ENCODE results near the gene HTR3A.
A peak's percentile ranks its signal among the peaks of the same experiment; 100 is the strongest.
"Not testable (repeated sequence)": the region's sequence is repeated elsewhere in the genome, so short reads cannot be mapped to it uniquely, and the experiment has no call there.

Gene HTR3A

GRCh38 chr11:113974741-113975470 is at the start of gene HTR3A:
Gene HTR3A (plus strand): TSS chr11:113975108. CDS start chr11:113975326, 218 bp downstream.
- no peak within 1 kb of the TSS for H3K4me3 ChIP-seq
- no peaks in the 10 kb centered on the region for H3K9me3 ChIP-seq
- peak in 1 of 2 donors; percentile 34 for DNase-seq
- peaks cover 0 to 6% (median 3%) of the 10 kb centered on the region in 4 donors for H3K4me1 ChIP-seq
- intact Hi-C loops (cut with DNase I; ENCODE audit: low total_unique reads), result no loop called here
- H3K27me3 ChIP-seq, result peaks cover 0 to 55% of the 10 kb centered on the region in 2 donors
- no peak for TF ChIP-seq CTCF (IDR thresholded peaks at IDR 0.05)
- no peak within 1 kb of the TSS for H3K27ac ChIP-seq
- H3K36me3 ChIP-seq, result no peaks in the 10 kb centered on the region

- intact Hi-C loops (cut with DNase I; ENCODE audit: low total_unique reads), result no loop called here
- no peak for DNase-seq
- no peaks in the 10 kb centered on the region for H3K4me1 ChIP-seq
- H3K27ac ChIP-seq, result no peak overlapping the region
- H3K27me3 ChIP-seq, result peaks cover 0 to 7% of the 10 kb centered on the region in 2 donors
- H3K4me3 ChIP-seq, result no peak overlapping the region
- no peaks in the 10 kb centered on the region for H3K9me3 ChIP-seq
- H3K36me3 ChIP-seq, result no peaks in the 10 kb centered on the region
- TF ChIP-seq CTCF (IDR thresholded peaks at IDR 0.05), result no peak
Measured at GRCh38 chr11:113926273-113927197, 48.4 kb upstream of the HTR3A start.

DNA sequence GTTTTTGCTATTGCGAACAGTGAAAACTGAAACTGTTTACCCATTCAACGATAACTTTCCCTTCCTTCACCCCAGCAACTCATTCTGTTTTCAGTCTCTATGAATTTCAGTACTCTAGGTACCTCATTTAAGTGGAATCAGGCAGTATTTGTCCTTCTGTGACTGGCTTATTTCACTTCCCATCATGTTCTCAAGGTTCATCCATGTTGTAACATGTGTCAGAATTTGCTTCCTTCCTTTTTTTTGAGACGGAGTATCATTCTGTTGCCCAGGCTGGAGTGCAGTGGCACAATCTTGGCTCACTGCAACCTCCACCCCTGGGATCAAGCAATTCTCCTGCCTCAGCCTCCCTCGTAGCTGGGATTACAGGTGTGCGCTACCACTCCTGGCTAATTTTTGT is 46.6 kb upstream of the HTR3A start:
- intact Hi-C loops (cut with DNase I; ENCODE audit: low total_unique reads), result no loop called here
- Histone ChIP-seq H3K9me3 (no peaks in the 10 kb centered on the region), H3K4me3 (no peak overlapping the region), H3K4me1 (no peaks in the 10 kb centered on the region), H3K27me3 (peaks cover 0 to 2% of the 10 kb centered on the region in 2 donors), H3K27ac (no peak overlapping the region), H3K36me3 (no peaks in the 10 kb centered on the region)
- TF ChIP-seq CTCF (IDR thresholded peaks at IDR 0.05), result no peak
- no peak for DNase-seq

DNA sequence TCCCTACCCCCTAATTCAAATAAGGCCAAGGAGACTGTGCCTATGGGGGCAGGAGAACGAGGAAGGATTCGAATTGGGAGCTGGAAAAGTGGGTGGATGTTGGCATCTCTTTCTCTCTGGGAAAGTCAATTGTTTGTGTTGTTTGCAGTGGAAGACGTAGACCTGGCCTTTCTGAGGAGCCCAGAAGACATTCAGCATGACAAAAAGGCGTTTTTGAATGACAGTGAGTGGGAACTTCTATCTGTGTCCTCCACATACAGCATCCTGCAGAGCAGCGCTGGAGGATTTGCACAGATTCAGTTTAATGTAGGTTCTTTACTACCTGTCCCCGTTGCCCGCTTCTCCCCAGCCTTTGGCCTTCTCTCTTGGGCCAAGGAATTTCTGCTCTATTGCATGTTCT is 42.1 kb upstream of the HTR3A start:
- intact Hi-C loops (cut with DNase I; ENCODE audit: low total_unique reads), result no loop called here

DNA sequence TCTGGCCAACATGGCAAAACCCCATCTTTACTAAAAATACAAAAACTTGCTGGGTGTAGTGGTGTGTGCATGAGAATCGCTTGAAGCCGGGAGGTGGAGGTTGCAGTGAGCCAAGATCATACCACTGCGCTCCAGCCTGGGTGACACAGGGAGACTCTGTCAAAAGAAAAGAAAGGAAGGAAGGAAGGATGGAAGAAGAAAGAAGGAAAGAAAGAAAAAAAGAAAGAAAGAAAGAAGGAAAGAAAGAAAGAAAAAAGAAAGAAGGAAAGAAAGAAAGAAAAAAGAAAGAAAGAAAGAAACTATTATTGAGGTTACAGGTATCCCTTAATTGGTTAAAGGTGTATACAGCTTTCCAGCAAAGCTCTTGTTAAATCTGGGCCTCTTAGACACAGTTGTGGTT is 40.7 kb upstream of the HTR3A start:
- intact Hi-C loops (cut with DNase I; ENCODE audit: low total_unique reads); H3K4me1 ChIP-seq; H3K27ac ChIP-seq; H3K36me3 ChIP-seq; H3K27me3 ChIP-seq; H3K9me3 ChIP-seq; DNase-seq; H3K4me3 ChIP-seq: not testable (repeated sequence)

More for the DNA sequence above, 42.1 kb upstream of the HTR3A start:
- TF ChIP-seq CTCF (IDR thresholded peaks at IDR 0.05), result no peak
- Histone ChIP-seq H3K27me3 (peaks cover 0 to 2% of the 10 kb centered on the region in 2 donors), H3K4me1 (no peaks in the 10 kb centered on the region), H3K9me3 (no peaks in the 10 kb centered on the region), H3K27ac (no peak overlapping the region), H3K4me3 (no peak overlapping the region), H3K36me3 (no peaks in the 10 kb centered on the region)
- no peak for DNase-seq

- Histone ChIP-seq H3K27ac (no peak overlapping the region), H3K9me3 (no peaks in the 10 kb centered on the region), H3K4me3 (no peak overlapping the region), H3K36me3 (no peaks in the 10 kb centered on the region), H3K27me3 (peaks cover 0 to 2% of the 10 kb centered on the region in 2 donors), H3K4me1 (no peaks in the 10 kb centered on the region)
- intact Hi-C loops (cut with DNase I; ENCODE audit: low total_unique reads), result no loop called here
- TF ChIP-seq CTCF (IDR thresholded peaks at IDR 0.05), result no peak
- no peak for DNase-seq
Measured at GRCh38 chr11:113934761-113935160, 40.1 kb upstream of the HTR3A start.

All from tibial artery (tissue), 4 donors.